Glutamatergic neuron (in vitro differentiated cells): ENCODE measurements around the gene SLC22A24. TPM values are rescaled to one million over a fixed set of nuclear protein-coding genes. Genes with fewer than 3 reads are reported as not detected.

Experiments
- DNase-seq: peaks from one replicate; pipeline ENCODE4 v3.0.0; 2022
- H3K27ac Mint-ChIP-seq: one replicate; pipeline ENCODE4 v1.8.0; 2020; ENCODE audit warnings: mild to moderate bottlenecking, mixed read lengths, inconsistent platforms; ENCODE audit not compliant: unreplicated experiment
- H3K27me3 Mint-ChIP-seq: one replicate; pipeline ENCODE4 v1.8.0; 2020; ENCODE audit warnings: mild to moderate bottlenecking, moderate library complexity, mixed read lengths, inconsistent platforms; ENCODE audit not compliant: unreplicated experiment
- H3K36me3 Mint-ChIP-seq: one replicate; pipeline ENCODE4 v1.8.0; 2020; ENCODE audit warnings: mild to moderate bottlenecking, mixed read lengths, inconsistent platforms; ENCODE audit not compliant: unreplicated experiment
- H3K4me1 Mint-ChIP-seq: one replicate; pipeline ENCODE4 v1.8.0; 2020; ENCODE audit warnings: mild to moderate bottlenecking, low read depth, mixed read lengths, inconsistent platforms; ENCODE audit not compliant: unreplicated experiment
- H3K4me3 Mint-ChIP-seq: one replicate; pipeline ENCODE4 v1.8.0; 2020; ENCODE audit warnings: mild to moderate bottlenecking, mixed read lengths, inconsistent platforms; ENCODE audit not compliant: unreplicated experiment
- H3K9me3 Mint-ChIP-seq: one replicate; pipeline ENCODE4 v1.8.0; 2020; ENCODE audit warnings: mild to moderate bottlenecking, moderate library complexity, mixed read lengths, inconsistent platforms; ENCODE audit not compliant: unreplicated experiment
- CTCF ChIP-seq: fragments of 200-600 bp; sonication (generic); IDR thresholded peaks from one replicate; pipeline ENCODE4 v1.5.0; 2021; ENCODE audit not compliant: partially characterized antibody, unreplicated experiment
- long read RNA-seq: library from polyadenylated mRNA; unstranded; transcript quantifications from one replicate; pipeline ENCODE4 v2.0.0, GENCODE V29; 2020; ENCODE audit not compliant: unreplicated experiment
- total RNA-seq: library from RNA; stranded (reverse); fragmentation: NEBNext Ultra II Directional; extraction: Animal tissue kit (Norgen Biotek cat#: 25700); gene quantifications from one replicate; pipeline ENCODE4 v1.2.1, GENCODE V29; 2021; ENCODE audit not compliant: unreplicated experiment

Gene SLC22A24
- total RNA-seq, result not detected
- long read RNA-seq, result 0 reads

- DNase-seq, result no peak
- Mint-ChIP-seq H3K4me1 (no peaks in the 10 kb centered on the region), H3K4me3 (no peak within 1 kb of the TSS), H3K9me3 (no peaks in the 10 kb centered on the region), H3K36me3 (no peaks in the 10 kb centered on the region), H3K27me3 (no peaks in the 10 kb centered on the region), H3K27ac (no peak within 1 kb of the TSS)
- no peak for TF ChIP-seq CTCF
Measured at GRCh38 chr11:63144121-63144520, at the start of gene SLC22A24. TSS of gene SLC22A24 (minus strand) at chr11:63144221. CDS start at chr11:63143779, 442 bp downstream.

- TF ChIP-seq CTCF, result no peak
- DNase-seq, result no peak
- H3K36me3 Mint-ChIP-seq, result no peaks in the 10 kb centered on the region
- H3K4me1 Mint-ChIP-seq, result no peaks in the 10 kb centered on the region
- peaks cover 2% of the 10 kb centered on the region for H3K27me3 Mint-ChIP-seq
- no peak overlapping the region for H3K4me3 Mint-ChIP-seq
- H3K9me3 Mint-ChIP-seq, result no peaks in the 10 kb centered on the region
- no peak overlapping the region for H3K27ac Mint-ChIP-seq
Measured at GRCh38 chr11:63180536-63180935, 36.5 kb upstream of the SLC22A24 start.

GRCh38 chr11:63179432-63180041 lies 35.5 kb upstream of the SLC22A24 start:
- H3K4me1 Mint-ChIP-seq, result no peaks in the 10 kb centered on the region
- no peaks in the 10 kb centered on the region for H3K36me3 Mint-ChIP-seq
- H3K27me3 Mint-ChIP-seq, result peaks cover 2% of the 10 kb centered on the region
- no peak overlapping the region for H3K27ac Mint-ChIP-seq
- no peak for TF ChIP-seq CTCF
- no peak overlapping the region for H3K4me3 Mint-ChIP-seq
- DNase-seq, result no peak
- no peaks in the 10 kb centered on the region for H3K9me3 Mint-ChIP-seq

GRCh38 chr11:63177872-63178271 lies 33.9 kb upstream of the SLC22A24 start:
- Mint-ChIP-seq H3K27ac (no peak overlapping the region), H3K4me1 (no peaks in the 10 kb centered on the region), H3K27me3 (peaks cover 2% of the 10 kb centered on the region), H3K9me3 (no peaks in the 10 kb centered on the region), H3K36me3 (no peaks in the 10 kb centered on the region), H3K4me3 (no peak overlapping the region)
- no peak for TF ChIP-seq CTCF
- DNase-seq, result no peak

- Mint-ChIP-seq H3K36me3 (no peaks in the 10 kb centered on the region), H3K27ac (no peak overlapping the region), H3K4me1 (no peaks in the 10 kb centered on the region), H3K4me3 (no peak overlapping the region), H3K9me3 (no peaks in the 10 kb centered on the region), H3K27me3 (peaks cover 2% of the 10 kb centered on the region)
- TF ChIP-seq CTCF, result no peak
- DNase-seq, result no peak
Measured at GRCh38 chr11:63165706-63166310, 21.8 kb upstream of the SLC22A24 start.
